ENCODE data around the gene PCDHA1.
A peak's percentile ranks its signal among the peaks of the same experiment; 100 is the strongest.

- TF ChIP-seq, protein P1, sequence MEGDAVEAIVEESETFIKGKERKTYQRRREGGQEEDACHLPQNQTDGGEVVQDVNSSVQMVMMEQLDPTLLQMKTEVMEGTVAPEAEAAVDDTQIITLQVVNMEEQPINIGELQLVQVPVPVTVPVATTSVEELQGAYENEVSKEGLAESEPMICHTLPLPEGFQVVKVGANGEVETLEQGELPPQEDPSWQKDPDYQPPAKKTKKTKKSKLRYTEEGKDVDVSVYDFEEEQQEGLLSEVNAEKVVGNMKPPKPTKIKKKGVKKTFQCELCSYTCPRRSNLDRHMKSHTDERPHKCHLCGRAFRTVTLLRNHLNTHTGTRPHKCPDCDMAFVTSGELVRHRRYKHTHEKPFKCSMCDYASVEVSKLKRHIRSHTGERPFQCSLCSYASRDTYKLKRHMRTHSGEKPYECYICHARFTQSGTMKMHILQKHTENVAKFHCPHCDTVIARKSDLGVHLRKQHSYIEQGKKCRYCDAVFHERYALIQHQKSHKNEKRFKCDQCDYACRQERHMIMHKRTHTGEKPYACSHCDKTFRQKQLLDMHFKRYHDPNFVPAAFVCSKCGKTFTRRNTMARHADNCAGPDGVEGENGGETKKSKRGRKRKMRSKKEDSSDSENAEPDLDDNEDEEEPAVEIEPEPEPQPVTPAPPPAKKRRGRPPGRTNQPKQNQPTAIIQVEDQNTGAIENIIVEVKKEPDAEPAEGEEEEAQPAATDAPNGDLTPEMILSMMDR (IDR thresholded peaks at IDR 0.05), result peak in 5 of 7 experiments; percentile 5 to 32 (median 25)
- no peak for TF ChIP-seq POLR2A (IDR thresholded peaks at IDR 0.05)
Observed at GRCh38 chr5:140875085-140876065, 89.4 kb downstream of the PCDHA1 start, which contains the start of gene PCDHA12.

Measured in body of pancreas (tissue), 4 donors.